ENCODE measurements around the gene SEC14L6.

The SEC14L6 gene

DNA sequence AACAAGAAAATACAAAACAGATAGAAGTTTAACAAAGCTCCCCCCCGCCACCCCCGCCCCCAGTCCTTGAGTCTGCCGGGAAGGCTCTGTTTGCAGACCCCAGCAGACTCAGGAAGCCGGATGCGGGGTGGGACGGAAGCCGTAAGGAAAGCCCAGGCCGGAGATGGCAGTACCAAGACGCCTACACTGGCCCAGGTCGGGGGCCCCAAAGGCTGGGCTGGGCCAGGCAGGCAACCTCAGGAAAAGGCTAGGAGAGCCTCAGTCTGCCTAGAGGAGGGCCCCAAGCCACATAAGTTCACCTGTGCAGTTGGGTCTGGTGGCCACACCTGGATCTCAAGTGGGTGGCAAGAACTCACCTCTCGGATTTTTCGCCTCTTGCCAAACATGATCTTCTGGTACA lies 31.9 kb upstream of the SEC14L6 start:
- H3K9ac ChIP-seq (ENCODE audit: low read depth in 1 of 2, low read length in 2 of 2), result no peak overlapping the region
- H3K27me3 ChIP-seq (ENCODE audit: control insufficient read depth in 2 of 2, insufficient read depth in 2 of 2, low read length in 2 of 2), result no peaks in the 10 kb centered on the region
- peaks cover 61 to 79% of the 10 kb centered on the region in 2 donors for H3K36me3 ChIP-seq (ENCODE audit: control insufficient read depth in 2 of 2, insufficient read depth in 2 of 2, low read length in 2 of 2)
- peaks cover 7 to 28% of the 10 kb centered on the region in 2 donors for H3K4me1 ChIP-seq (ENCODE audit: control insufficient read depth in 2 of 2, insufficient read depth in 2 of 2, low read length in 2 of 2)
- no peaks in the 10 kb centered on the region for H3K9me3 ChIP-seq (ENCODE audit: control insufficient read depth in 2 of 2, low read length in 2 of 2)
- H3K4me3 ChIP-seq (ENCODE audit: low read length in 2 of 2), result no peak overlapping the region
- no peak overlapping the region for H3K27ac ChIP-seq (ENCODE audit: low read depth in 2 of 2, low read length in 2 of 2)

DNA sequence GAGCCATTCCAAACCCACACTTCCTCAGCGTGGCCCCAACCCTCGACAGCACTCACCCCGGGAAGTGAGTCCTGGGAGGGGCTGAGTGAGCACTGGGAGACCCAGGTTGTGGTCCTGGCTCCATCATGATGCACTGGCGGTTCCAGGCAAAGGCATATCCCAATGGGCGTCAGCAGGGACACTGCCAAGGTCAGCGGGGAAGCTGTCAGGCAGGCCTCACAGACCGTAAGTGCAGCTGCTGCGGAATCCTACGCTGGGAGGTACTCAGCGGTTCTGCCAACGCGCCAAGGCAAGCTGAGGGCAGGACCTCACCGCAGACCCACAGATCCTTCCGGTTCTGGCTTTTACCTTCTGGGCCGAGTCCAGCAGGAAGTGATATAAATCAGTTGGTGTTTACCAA lies 29.3 kb upstream of the SEC14L6 start:
- peaks cover 14 to 41% of the 10 kb centered on the region in 2 donors for H3K4me1 ChIP-seq (ENCODE audit: control insufficient read depth in 2 of 2, insufficient read depth in 2 of 2, low read length in 2 of 2)
- H3K9ac ChIP-seq (ENCODE audit: low read depth in 1 of 2, low read length in 2 of 2), result peak overlapping the region in 1 of 2 donors; percentile 25
- H3K27me3 ChIP-seq (ENCODE audit: control insufficient read depth in 2 of 2, insufficient read depth in 2 of 2, low read length in 2 of 2), result no peaks in the 10 kb centered on the region
- peaks cover 38 to 53% of the 10 kb centered on the region in 2 donors for H3K36me3 ChIP-seq (ENCODE audit: control insufficient read depth in 2 of 2, insufficient read depth in 2 of 2, low read length in 2 of 2)
- peak overlapping the region; percentile 39 to 52 for H3K27ac ChIP-seq (ENCODE audit: low read depth in 2 of 2, low read length in 2 of 2)
- H3K9me3 ChIP-seq (ENCODE audit: control insufficient read depth in 2 of 2, low read length in 2 of 2), result no peaks in the 10 kb centered on the region
- no peak overlapping the region for H3K4me3 ChIP-seq (ENCODE audit: low read length in 2 of 2)

DNA sequence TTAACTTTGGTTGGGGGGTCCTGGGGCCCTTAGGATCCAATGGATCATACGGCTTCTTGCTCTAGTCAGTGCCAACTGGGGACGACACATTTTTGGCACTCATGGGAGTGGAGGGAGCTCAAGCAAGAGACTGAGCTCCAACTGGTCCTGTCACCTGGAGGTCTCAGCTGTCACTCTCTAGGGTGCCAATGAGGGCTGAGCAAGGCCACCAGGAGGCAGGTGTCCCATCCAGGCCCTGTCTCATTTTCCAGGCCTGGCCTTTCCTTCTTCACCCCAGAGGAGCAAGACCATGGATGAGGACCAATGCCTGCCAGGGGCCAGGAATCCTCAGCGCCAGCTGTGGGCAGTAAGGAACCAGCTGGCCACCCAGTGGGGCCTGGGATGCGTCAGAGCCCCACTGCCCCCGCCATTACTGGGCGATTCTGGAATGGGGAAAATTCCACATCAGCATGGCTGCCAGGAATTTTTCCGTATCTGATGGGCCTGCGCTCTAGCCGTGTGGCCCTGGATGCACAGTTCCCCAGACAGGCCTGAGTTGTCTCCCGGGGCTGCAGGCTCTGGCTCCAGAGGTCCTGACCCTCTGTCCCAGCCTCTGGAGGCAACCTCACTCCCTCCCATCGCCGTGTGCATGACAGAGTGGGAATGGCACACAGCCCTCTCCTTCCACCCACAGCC lies 28.6 kb upstream of the SEC14L6 start:
- H3K36me3 ChIP-seq (ENCODE audit: control insufficient read depth in 2 of 2, insufficient read depth in 2 of 2, low read length in 2 of 2), result peaks cover 31 to 46% of the 10 kb centered on the region in 2 donors
- no peaks in the 10 kb centered on the region for H3K27me3 ChIP-seq (ENCODE audit: control insufficient read depth in 2 of 2, insufficient read depth in 2 of 2, low read length in 2 of 2)
- peak overlapping the region; percentile 15 to 35 for H3K4me3 ChIP-seq (ENCODE audit: low read length in 2 of 2)
- peaks cover 14 to 41% of the 10 kb centered on the region in 2 donors for H3K4me1 ChIP-seq (ENCODE audit: control insufficient read depth in 2 of 2, insufficient read depth in 2 of 2, low read length in 2 of 2)
- no peaks in the 10 kb centered on the region for H3K9me3 ChIP-seq (ENCODE audit: control insufficient read depth in 2 of 2, low read length in 2 of 2)
- H3K9ac ChIP-seq (ENCODE audit: low read depth in 1 of 2, low read length in 2 of 2), result peak overlapping the region; percentile 14 to 53
- H3K27ac ChIP-seq (ENCODE audit: low read depth in 2 of 2, low read length in 2 of 2), result peak overlapping the region; percentile 52 to 54

DNA sequence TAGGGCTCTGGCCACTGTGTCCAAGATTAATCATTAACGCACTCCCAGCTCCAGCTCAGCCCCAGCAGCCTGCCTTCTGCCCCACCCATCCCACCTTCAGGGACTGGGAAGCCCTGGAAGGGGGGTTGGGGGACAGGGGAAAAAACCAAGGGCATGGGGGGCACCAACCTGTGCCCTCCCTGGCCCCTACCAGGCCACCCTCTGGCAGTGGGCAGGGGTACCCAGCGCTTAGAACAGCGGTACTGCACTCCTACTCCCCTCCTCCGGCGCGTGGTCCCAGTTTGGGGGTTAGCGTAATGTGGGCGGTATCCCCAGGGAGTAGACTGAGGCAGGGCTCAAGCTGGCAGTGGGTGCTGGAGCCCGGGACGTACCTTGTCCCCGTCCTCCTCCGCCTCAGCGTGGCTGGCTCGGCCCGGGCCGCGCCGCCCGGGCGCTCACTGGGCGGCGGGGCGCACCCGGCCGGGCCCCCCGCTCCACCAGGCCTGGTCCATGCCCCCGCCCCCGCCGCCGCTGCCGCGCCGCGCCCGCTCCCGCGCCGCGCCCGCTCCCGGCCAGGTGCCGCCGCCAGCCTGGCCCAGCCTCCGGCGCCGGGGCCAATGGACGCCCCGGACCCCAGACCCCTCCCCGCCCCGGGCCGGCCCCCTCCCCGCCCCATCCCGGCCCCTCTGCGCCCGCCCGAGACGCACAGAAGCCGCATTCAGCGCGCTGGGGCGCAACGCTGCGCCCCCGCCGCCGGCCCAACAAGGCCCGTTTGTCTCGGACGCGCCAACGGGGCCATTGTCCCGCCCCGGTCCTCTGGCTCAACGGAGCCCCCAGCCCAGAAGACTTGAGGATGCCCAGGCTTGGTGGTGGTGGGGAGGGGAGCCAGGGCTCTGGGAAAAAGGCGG lies 27.8 kb upstream of the SEC14L6 start, which contains the start of gene GAL3ST1:
Gene GAL3ST1 (minus strand): TSS at position 571 of the 887 bp plus-strand sequence. CDS start 17,273 bp downstream, outside the sequence.
- Histone ChIP-seq H3K4me1 (ENCODE audit: control insufficient read depth in 2 of 2, insufficient read depth in 2 of 2, low read length in 2 of 2) (peaks cover 14 to 41% of the 10 kb centered on the region in 2 donors), H3K9ac (ENCODE audit: low read depth in 1 of 2, low read length in 2 of 2) (peak within 1 kb of the TSS; percentile 74 to 82), H3K27ac (ENCODE audit: low read depth in 2 of 2, low read length in 2 of 2) (peak within 1 kb of the TSS; percentile 89), H3K4me3 (ENCODE audit: low read length in 2 of 2) (peak within 1 kb of the TSS; percentile 63 to 68), H3K27me3 (ENCODE audit: control insufficient read depth in 2 of 2, insufficient read depth in 2 of 2, low read length in 2 of 2) (no peaks in the 10 kb centered on the region), H3K9me3 (ENCODE audit: control insufficient read depth in 2 of 2, low read length in 2 of 2) (no peaks in the 10 kb centered on the region), H3K36me3 (ENCODE audit: control insufficient read depth in 2 of 2, insufficient read depth in 2 of 2, low read length in 2 of 2) (peaks cover 23 to 38% of the 10 kb centered on the region in 2 donors)

DNA sequence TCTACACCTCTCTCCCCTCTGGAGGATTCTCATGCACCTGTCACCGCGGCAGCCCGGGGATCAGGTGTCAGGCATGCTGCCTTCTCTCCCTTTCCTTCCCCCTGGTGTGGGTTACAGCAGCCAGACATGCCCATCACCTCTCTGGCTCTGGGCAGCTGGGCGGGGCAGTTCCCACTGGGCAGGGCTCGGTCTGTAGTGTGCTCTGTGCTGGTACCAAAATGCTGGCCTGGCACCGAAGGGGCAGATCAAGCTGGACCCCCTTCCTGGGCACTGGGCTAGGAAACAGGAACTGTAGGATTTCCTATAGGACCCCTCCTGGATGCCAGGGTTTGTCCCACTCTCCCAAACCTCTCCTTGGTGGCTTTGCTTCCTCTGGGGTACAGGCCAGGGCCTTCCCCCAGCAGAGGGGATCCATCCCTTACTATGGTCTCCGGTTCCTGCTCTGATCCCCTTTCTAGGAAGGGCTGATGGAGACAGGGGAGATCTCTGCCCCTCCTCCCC lies 27.1 kb upstream of the SEC14L6 start:
- H3K36me3 ChIP-seq (ENCODE audit: control insufficient read depth in 2 of 2, insufficient read depth in 2 of 2, low read length in 2 of 2), result peaks cover 16 to 31% of the 10 kb centered on the region in 2 donors
- H3K27me3 ChIP-seq (ENCODE audit: control insufficient read depth in 2 of 2, insufficient read depth in 2 of 2, low read length in 2 of 2), result no peaks in the 10 kb centered on the region
- H3K9me3 ChIP-seq (ENCODE audit: control insufficient read depth in 2 of 2, low read length in 2 of 2), result no peaks in the 10 kb centered on the region
- H3K9ac ChIP-seq (ENCODE audit: low read depth in 1 of 2, low read length in 2 of 2), result peak overlapping the region; percentile 74 to 82
- peak overlapping the region; percentile 63 to 68 for H3K4me3 ChIP-seq (ENCODE audit: low read length in 2 of 2)
- H3K27ac ChIP-seq (ENCODE audit: low read depth in 2 of 2, low read length in 2 of 2), result peak overlapping the region; percentile 89
- peaks cover 14 to 41% of the 10 kb centered on the region in 2 donors for H3K4me1 ChIP-seq (ENCODE audit: control insufficient read depth in 2 of 2, insufficient read depth in 2 of 2, low read length in 2 of 2)

DNA sequence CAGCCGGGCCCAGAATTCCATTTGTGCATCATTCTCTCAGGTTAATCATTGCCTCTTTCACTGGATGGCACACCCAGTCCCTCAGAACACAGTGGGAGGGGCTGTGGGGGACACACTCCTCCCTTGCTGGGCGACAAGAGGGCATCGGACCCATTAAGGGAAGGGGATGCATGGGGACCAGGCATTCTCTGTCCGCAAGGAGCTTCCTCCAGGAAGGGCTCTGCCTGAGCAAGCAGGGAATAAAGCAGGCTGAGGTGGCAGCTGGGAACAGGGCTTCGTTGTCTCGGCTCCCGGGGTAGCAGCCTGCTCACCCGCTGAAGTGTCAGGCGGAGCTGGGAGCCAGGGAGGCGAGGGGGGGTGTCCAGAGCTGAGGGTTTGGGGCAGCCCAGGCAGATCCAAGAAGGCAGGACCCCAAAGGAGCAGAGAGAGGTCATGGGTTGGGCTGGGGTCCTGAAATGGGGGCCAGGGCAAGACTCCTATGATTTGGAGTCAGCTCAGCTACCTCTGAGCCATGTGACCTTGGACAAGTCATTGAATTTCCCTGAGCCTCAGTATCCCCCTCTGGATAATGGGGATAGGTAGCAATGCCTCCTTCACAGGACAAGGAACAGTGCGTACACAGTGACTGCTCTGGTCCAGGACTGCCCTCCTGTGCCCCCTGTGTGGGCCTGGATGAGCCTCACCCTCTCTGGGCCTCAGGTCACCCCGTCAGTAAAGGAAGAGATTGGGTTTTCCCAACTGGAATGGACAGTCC lies 26.5 kb upstream of the SEC14L6 start:
- peak overlapping the region; percentile 63 to 68 for H3K4me3 ChIP-seq (ENCODE audit: low read length in 2 of 2)
- no peaks in the 10 kb centered on the region for H3K9me3 ChIP-seq (ENCODE audit: control insufficient read depth in 2 of 2, low read length in 2 of 2)
- peaks cover 13 to 25% of the 10 kb centered on the region in 2 donors for H3K36me3 ChIP-seq (ENCODE audit: control insufficient read depth in 2 of 2, insufficient read depth in 2 of 2, low read length in 2 of 2)
- H3K9ac ChIP-seq (ENCODE audit: low read depth in 1 of 2, low read length in 2 of 2), result peak overlapping the region; percentile 24 to 61
- peaks cover 14 to 44% of the 10 kb centered on the region in 2 donors for H3K4me1 ChIP-seq (ENCODE audit: control insufficient read depth in 2 of 2, insufficient read depth in 2 of 2, low read length in 2 of 2)
- no peaks in the 10 kb centered on the region for H3K27me3 ChIP-seq (ENCODE audit: control insufficient read depth in 2 of 2, insufficient read depth in 2 of 2, low read length in 2 of 2)
- H3K27ac ChIP-seq (ENCODE audit: low read depth in 2 of 2, low read length in 2 of 2), result peak overlapping the region; percentile 89

DNA sequence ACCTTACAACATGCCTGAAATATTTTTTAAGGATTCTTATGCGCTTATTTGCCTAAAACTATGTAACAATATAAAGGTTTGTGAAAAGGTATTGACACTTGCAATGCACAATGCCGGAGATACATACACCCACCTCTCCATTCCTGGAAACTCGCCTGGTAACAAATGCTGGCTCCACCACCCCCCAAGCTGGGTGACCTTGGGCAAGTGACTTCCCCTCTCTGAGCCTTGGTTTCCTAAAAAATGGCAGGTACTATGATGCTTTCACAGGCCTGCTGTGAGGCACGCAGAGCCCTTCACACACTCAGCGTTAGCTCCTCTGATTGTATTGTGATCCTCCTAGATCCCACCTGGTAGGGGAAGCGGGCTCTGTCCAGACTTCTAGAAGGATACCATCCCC lies 25.7 kb upstream of the SEC14L6 start:
- peak overlapping the region in 1 of 2 donors; percentile 19 for H3K4me3 ChIP-seq (ENCODE audit: low read length in 2 of 2)
- peaks cover 13 to 17% of the 10 kb centered on the region in 2 donors for H3K36me3 ChIP-seq (ENCODE audit: control insufficient read depth in 2 of 2, insufficient read depth in 2 of 2, low read length in 2 of 2)
- H3K9ac ChIP-seq (ENCODE audit: low read depth in 1 of 2, low read length in 2 of 2), result no peak overlapping the region
- H3K27ac ChIP-seq (ENCODE audit: low read depth in 2 of 2, low read length in 2 of 2), result peak overlapping the region in 1 of 2 donors; percentile 89
- H3K27me3 ChIP-seq (ENCODE audit: control insufficient read depth in 2 of 2, insufficient read depth in 2 of 2, low read length in 2 of 2), result no peaks in the 10 kb centered on the region
- peaks cover 14 to 46% of the 10 kb centered on the region in 2 donors for H3K4me1 ChIP-seq (ENCODE audit: control insufficient read depth in 2 of 2, insufficient read depth in 2 of 2, low read length in 2 of 2)
- no peaks in the 10 kb centered on the region for H3K9me3 ChIP-seq (ENCODE audit: control insufficient read depth in 2 of 2, low read length in 2 of 2)

DNA sequence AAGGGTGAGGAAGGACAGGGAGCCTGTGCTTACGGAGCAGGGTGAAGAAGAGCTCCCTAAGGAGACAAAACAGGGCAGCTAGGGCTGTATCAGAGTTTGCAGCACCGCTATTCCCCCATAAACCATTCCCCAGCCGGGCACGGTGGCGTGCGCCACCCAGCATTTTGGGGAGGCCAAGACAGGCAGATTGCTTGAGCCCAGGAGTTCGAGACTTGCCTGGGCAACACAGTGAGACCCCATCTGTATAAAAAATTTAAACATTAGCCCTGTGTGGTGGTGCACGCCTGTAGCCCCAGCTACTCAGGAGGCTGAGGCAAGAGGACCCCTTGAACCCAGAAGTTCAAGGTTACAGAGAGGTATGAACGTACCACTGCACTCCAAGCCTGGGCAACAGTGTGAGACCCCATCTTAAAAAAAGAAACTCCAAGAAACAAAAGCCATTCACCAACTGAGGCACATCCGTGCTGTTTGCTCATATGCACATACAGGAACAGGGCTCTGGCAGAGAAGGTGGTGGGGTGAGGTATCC lies 23.2 kb upstream of the SEC14L6 start:
- no peak overlapping the region for H3K27ac ChIP-seq (ENCODE audit: low read depth in 2 of 2, low read length in 2 of 2)
- no peaks in the 10 kb centered on the region for H3K9me3 ChIP-seq (ENCODE audit: control insufficient read depth in 2 of 2, low read length in 2 of 2)
- no peaks in the 10 kb centered on the region for H3K36me3 ChIP-seq (ENCODE audit: control insufficient read depth in 2 of 2, insufficient read depth in 2 of 2, low read length in 2 of 2)
- peaks cover 19 to 39% of the 10 kb centered on the region in 2 donors for H3K4me1 ChIP-seq (ENCODE audit: control insufficient read depth in 2 of 2, insufficient read depth in 2 of 2, low read length in 2 of 2)
- H3K27me3 ChIP-seq (ENCODE audit: control insufficient read depth in 2 of 2, insufficient read depth in 2 of 2, low read length in 2 of 2), result no peaks in the 10 kb centered on the region
- H3K4me3 ChIP-seq (ENCODE audit: low read length in 2 of 2), result no peak overlapping the region
- H3K9ac ChIP-seq (ENCODE audit: low read depth in 1 of 2, low read length in 2 of 2), result no peak overlapping the region

DNA sequence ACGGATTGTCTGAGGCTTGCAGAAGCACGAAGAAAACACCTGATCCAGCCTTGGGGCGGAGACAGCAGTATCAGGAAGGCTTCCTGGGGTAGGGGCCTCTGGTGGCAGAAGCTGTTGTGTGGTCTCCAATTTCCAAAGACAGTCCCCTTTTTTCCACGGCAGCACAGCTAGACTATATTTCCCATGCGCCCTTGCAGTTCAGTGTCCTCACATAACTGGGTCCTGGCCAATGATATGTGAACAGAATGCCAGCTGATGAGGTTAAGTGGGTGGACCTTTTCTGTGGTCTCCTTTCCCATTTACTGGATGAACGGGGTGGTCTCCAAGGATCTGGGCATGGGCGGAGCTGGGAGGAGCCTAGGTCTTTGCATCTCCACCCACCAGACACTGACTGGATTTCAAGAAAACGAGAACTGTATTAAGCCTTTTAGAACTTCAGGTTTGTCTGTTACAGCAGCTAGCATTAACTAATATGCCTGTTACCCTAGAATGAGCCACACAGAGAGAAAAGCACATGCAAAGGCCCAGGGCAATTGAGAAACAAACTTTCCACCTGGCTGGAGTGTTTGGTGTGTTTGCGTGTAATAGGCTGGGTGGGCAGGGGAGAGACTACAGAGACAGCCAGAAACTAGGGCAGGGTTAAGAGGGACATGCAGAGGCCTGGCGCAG lies 21.7 kb upstream of the SEC14L6 start:
- H3K9me3 ChIP-seq (ENCODE audit: control insufficient read depth in 2 of 2, low read length in 2 of 2), result no peaks in the 10 kb centered on the region
- H3K4me1 ChIP-seq (ENCODE audit: control insufficient read depth in 2 of 2, insufficient read depth in 2 of 2, low read length in 2 of 2), result peaks cover 12 to 29% of the 10 kb centered on the region in 2 donors
- no peaks in the 10 kb centered on the region for H3K27me3 ChIP-seq (ENCODE audit: control insufficient read depth in 2 of 2, insufficient read depth in 2 of 2, low read length in 2 of 2)
- H3K4me3 ChIP-seq (ENCODE audit: low read length in 2 of 2), result no peak overlapping the region
- no peaks in the 10 kb centered on the region for H3K36me3 ChIP-seq (ENCODE audit: control insufficient read depth in 2 of 2, insufficient read depth in 2 of 2, low read length in 2 of 2)
- H3K27ac ChIP-seq (ENCODE audit: low read depth in 2 of 2, low read length in 2 of 2), result no peak overlapping the region
- no peak overlapping the region for H3K9ac ChIP-seq (ENCODE audit: low read depth in 1 of 2, low read length in 2 of 2)
